Stimulated activated effector memory CD8-positive, alpha-beta T cell treated with anti-CD3 and anti-CD28 coated beads, Interleukin-12 subunit alpha, Interleukin-12 subunit beta, amount 100 ng/mL, for 72 hours (primary cell): ENCODE data around the gene CEP83.
"Not testable (repeated sequence)": the region's sequence is repeated elsewhere in the genome, so short reads cannot be mapped to it uniquely, and the experiment has no call there.

ENCODE experiments used
- ATAC-seq: fragments of 150-1000 bp; cut with Tn5 transposase; 2 replicates; pipeline ENCODE4 v1.10.0; 2021
- DNase-seq, 2 donors: peaks; one replicate each; pipeline ENCODE4 v3.0.0; 2021 to 2022; ENCODE audit warnings: low spot score in 2 of 2
- H3K27ac Mint-ChIP-seq: one replicate; pipeline ENCODE4 v1.8.0; 2022; ENCODE audit warnings: mild to moderate bottlenecking, mixed read lengths
- H3K36me3 Mint-ChIP-seq: one replicate; pipeline ENCODE4 v1.8.0; 2022; ENCODE audit warnings: mild to moderate bottlenecking, mixed read lengths
- H3K4me1 Mint-ChIP-seq: one replicate; pipeline ENCODE4 v1.8.0; 2022; ENCODE audit warnings: mixed read lengths
- H3K4me3 Mint-ChIP-seq: one replicate; pipeline ENCODE4 v1.8.0; 2022; ENCODE audit warnings: mild to moderate bottlenecking, mixed read lengths
- H3K9me3 Mint-ChIP-seq: one replicate; pipeline ENCODE4 v1.8.0; 2022; ENCODE audit warnings: mixed read lengths

CEP83 gene

DNA sequence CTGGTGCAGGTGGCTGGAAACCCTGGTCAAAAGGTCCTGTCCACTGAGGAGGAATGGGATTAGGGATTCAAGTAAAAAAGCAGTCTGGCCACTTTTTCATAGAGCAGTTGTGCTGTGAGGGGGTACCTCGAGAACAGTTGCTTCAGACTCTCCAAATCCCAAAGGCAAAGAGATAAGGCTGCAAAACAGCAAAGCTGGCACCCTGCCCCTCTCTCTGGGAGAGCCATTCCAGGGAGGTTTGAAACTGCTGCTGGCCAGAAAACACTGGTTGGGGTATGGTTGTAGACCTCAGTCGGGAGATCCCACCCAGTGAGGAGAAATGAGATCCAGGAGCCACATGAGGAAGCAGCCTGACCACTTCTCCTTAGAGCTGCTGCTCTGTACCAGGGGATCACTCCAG, 137.3 kb downstream of the CEP83 start:
- no peak overlapping the region for H3K4me3 Mint-ChIP-seq
- no peak overlapping the region for H3K27ac Mint-ChIP-seq
- no peak for ATAC-seq
- peaks cover 36% of the 10 kb centered on the region for H3K36me3 Mint-ChIP-seq
- peaks cover 29% of the 10 kb centered on the region for H3K9me3 Mint-ChIP-seq
- DNase-seq, result no peak
- H3K4me1 Mint-ChIP-seq, result peaks cover 28% of the 10 kb centered on the region

DNA sequence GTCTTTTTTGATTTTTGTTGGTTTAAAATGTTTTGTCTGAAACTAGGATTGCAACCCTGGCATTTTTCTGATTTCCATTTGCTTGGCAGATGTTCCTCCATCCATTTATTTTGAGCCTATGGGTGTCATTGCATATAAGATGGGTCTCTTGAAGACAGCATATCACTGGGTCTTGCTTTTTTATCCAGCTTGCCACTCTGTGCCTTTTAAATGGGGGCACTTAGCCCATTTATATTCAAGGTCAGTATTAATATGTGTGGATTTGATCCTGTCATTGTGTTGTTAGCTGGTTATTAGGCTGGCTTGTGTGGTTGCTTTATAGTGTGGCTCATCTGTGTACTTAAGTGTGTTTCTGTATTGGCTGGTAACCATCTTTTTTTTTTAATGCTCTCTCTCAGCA, 139.6 kb downstream of the CEP83 start:
- no peak for DNase-seq
- H3K9me3 Mint-ChIP-seq, result peaks cover 31% of the 10 kb centered on the region
- ATAC-seq, result no peak
- no peak overlapping the region for H3K4me3 Mint-ChIP-seq
- H3K27ac Mint-ChIP-seq, result no peak overlapping the region
- peaks cover 18% of the 10 kb centered on the region for H3K36me3 Mint-ChIP-seq
- H3K4me1 Mint-ChIP-seq, result peaks cover 7% of the 10 kb centered on the region

DNA sequence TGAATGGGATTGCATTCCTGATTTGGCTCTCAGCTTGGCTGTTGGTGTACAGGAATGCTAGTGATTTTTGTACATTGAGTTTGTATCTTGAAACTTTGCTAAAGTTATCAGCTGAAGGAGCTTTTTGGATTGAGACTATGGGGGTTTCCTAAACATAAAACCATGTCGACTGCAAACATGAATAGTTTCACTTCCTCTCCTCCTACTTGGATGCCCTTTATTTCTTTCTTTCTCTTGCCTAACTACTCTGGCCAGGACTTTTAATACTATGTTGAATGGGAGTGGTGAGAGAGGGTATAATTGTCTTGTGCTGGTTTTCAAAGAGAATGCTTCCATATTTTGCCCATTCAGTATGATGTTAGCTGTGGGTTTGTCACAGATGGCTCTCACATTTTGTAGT, 141.5 kb downstream of the CEP83 start:
- ATAC-seq, result no peak

DNA sequence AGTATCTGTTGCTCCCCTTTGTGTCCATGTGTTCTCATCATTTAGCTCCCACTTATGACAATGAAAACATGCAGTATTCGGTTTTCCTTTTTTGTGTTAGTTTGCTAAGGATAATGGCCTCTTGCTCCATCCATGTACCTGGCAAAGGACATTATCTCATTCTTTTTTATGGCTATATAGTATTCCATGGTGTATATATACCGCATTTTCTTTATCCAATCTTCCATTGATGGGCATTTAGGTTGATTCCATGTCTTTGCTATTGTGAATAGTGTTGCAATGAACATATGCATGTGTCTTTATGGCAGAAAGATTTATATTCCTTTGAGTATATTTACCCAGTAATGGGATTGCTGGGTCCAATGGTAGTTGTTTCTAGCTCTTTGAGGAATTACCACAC, 143.1 kb downstream of the CEP83 start:
- H3K9me3 Mint-ChIP-seq, result peaks cover 30% of the 10 kb centered on the region
- not testable (repeated sequence) for DNase-seq, H3K4me1 Mint-ChIP-seq, H3K27ac Mint-ChIP-seq, H3K4me3 Mint-ChIP-seq, ATAC-seq
- H3K36me3 Mint-ChIP-seq, result peaks cover 16% of the 10 kb centered on the region

More for the DNA sequence above, 141.5 kb downstream of the CEP83 start:
- peaks cover 14% of the 10 kb centered on the region for H3K36me3 Mint-ChIP-seq
- H3K27ac Mint-ChIP-seq, result no peak overlapping the region
- H3K4me1 Mint-ChIP-seq, result peaks cover 7% of the 10 kb centered on the region
- no peak for DNase-seq
- H3K9me3 Mint-ChIP-seq, result peaks cover 31% of the 10 kb centered on the region
- H3K4me3 Mint-ChIP-seq, result no peak overlapping the region

DNA sequence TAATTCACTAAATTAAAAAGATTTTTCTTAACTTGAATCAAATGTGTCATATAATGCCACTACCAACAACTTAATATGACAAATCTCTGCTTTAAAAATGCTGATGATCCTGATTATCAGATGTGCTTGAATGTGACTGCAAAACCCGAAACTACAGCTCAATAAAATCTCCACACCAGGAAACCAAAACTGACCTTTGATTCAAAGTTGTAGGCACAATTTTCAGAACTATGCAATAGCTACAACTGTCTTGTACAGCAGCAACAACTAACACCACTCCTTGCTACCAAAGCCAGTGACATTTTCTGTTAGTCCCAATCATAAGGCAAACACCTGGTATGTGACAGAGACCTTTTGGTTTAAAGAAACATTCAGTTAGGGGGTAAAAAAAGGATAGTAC, 147.3 kb downstream of the CEP83 start:
- no peak for ATAC-seq
- DNase-seq, result no peak
- Mint-ChIP-seq H3K36me3 (peaks cover 37% of the 10 kb centered on the region), H3K9me3 (peaks cover 3% of the 10 kb centered on the region), H3K4me1 (peaks cover 13% of the 10 kb centered on the region), H3K4me3 (no peak overlapping the region), H3K27ac (no peak overlapping the region)

DNA sequence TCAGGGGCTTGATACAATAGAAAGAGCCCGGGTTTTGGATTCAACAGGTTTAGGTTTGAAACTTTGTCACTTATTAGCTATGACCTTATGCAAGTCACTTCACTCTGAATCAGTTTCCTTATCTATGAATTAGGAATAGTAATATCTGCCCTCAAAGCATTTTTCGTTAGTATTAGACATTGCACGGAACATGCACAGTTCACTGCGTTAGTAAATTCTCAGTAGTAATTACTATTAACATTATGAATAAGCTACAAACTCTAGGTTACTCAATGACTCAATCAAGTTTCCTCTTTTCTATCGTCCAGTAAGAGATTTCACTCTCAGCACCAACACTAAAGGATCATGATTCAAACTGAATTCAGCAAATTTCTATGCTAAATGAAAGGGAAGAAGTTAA, 150.3 kb downstream of the CEP83 start:
- peaks cover 59% of the 10 kb centered on the region for H3K36me3 Mint-ChIP-seq
- no peaks in the 10 kb centered on the region for H3K9me3 Mint-ChIP-seq
- peaks cover 39% of the 10 kb centered on the region for H3K4me1 Mint-ChIP-seq
- DNase-seq (no peak), ATAC-seq (peak; percentile 84)
- no peak overlapping the region for H3K27ac Mint-ChIP-seq
- H3K4me3 Mint-ChIP-seq, result no peak overlapping the region

DNA sequence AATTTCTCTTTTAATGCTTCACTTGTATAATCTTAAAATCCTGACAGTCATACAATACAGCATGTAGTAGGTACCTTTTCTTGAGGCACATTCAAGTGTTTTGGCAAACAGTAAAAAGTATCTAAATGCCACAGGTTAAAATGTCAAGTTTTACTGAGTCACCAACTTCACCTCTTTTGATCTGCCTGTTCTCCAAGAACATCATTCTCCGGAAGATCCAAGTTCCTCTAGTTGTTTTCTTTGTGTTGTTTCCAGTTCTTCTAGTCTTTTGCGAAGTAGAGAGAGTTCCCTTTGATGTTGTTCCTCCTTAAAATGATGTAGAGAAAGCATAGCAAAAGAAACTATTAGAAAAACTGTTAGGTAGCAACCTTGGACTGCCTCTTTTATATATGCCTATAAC, 151.1 kb downstream of the CEP83 start:
- Mint-ChIP-seq H3K4me1 (peaks cover 41% of the 10 kb centered on the region), H3K9me3 (no peaks in the 10 kb centered on the region), H3K4me3 (no peak overlapping the region), H3K36me3 (peaks cover 61% of the 10 kb centered on the region), H3K27ac (peak overlapping the region; percentile 35)
- ATAC-seq (no peak), DNase-seq (no peak)

DNA sequence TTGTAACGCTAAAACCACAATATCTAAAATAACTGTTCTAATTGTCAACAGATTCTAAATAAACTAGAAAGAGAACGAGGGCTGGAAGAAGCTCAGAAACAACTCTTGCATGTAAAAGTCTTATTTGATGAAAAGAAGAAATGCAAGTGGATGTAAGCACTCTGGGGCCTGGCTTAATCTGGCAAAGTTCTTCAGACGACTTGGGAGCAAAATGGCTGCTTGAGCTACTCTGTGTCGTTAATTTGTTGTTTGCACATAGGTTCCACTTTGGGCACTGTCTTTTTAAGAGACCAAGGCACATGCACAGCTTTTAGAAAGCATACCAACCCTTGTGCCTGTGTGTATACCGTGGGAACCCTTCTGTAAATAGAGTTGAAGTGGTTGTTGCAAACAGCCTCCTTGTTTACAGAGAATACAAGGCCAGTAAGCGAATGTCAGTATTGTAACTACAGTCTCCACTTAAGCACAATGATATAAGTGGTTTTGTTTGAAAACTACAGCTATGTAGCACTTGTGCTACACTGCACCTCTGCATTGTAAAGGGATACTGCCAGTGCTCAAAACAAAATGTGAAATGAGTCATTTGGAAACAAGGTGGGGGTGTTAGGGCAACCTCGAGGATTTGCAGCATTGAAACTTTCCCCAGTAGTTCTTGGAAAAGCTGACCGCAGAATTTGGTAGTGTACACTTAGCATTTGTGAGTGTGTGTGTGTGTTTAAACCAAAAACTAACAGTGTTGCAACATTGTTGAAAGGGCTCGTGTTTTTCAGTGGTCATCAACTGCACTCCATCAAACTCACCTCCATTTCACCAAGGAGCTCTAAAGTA, 154.3 kb downstream of the CEP83 start:
- H3K4me3 Mint-ChIP-seq, result peak overlapping the region; percentile 8
- peaks cover 75% of the 10 kb centered on the region for H3K36me3 Mint-ChIP-seq
- ATAC-seq, result peak; percentile 90
- H3K9me3 Mint-ChIP-seq, result no peaks in the 10 kb centered on the region
- peak overlapping the region; percentile 74 for H3K27ac Mint-ChIP-seq
- DNase-seq, result peak; percentile 42 to 84
- H3K4me1 Mint-ChIP-seq, result peaks cover 48% of the 10 kb centered on the region

DNA sequence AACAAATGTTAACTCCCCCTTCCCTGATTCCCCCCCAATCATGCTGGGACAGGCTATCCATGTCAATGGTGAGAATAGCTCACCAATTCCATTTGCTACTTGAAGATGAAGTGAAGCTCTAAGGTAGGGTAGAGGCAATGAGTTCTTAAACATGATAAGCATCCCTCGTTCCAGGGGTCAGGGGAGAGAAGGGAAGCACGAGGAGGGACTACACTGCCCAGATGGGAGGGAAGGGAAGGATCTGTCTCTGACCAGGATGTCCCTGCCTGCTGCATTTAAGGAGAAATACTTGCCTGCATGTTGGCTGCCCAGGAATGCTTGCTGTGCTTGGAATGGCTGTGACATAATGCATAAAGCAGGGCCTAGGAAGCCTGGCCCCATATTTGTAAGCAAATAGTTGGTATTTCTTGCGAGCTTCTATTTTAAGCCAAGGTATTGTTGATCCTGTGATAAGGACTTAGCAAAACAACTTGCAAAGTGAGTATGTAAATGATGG, 155.1 kb downstream of the CEP83 start:
- Mint-ChIP-seq H3K9me3 (no peaks in the 10 kb centered on the region), H3K4me3 (no peak overlapping the region), H3K27ac (no peak overlapping the region), H3K4me1 (peaks cover 51% of the 10 kb centered on the region), H3K36me3 (peaks cover 80% of the 10 kb centered on the region)
- no peak for ATAC-seq
- DNase-seq, result peak in 1 of 2 donors; percentile 43

DNA sequence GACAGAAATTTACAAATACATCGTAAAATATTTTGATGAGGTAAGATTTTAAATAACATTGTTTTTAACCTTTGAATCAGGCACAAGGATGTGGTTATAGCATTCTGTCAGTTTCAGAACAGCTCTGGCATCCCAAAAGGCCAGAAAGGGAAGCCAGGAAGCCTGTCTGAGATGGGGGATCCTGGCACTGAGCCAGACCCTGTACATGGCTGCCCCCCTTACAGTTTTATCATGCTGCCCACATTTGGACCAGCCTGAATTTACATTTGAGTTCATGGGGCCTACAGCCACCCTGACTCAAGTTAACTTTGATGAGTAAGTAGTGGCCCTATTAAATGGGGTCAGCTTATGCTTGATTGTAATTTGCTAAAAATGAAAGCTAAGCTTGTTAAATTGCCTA, 155.7 kb downstream of the CEP83 start:
- Mint-ChIP-seq H3K27ac (no peak overlapping the region), H3K4me1 (peaks cover 51% of the 10 kb centered on the region), H3K36me3 (peaks cover 77% of the 10 kb centered on the region), H3K9me3 (no peaks in the 10 kb centered on the region), H3K4me3 (no peak overlapping the region)
- DNase-seq, result peak in 1 of 2 donors; percentile 48
- no peak for ATAC-seq

DNA sequence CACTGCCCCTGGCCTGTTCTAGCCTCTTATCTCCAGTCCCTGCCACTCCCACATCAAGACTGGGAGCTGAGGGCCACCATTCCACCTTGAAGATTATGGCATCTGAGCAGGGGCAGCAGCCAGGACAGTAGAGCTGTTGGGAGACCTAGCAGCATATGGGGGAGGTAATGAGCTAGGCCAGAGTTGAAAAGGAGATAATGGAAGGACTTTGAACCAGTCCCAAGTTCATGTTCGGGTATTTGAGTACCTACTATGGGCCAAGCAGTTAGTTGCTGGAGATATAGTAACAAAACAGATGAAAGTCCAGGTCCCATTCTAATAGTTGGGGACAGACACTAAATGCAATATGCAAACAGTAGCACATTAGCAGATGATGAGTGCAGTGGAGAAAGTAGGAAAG, 159.8 kb downstream of the CEP83 start:
- Mint-ChIP-seq H3K4me3 (no peak overlapping the region), H3K36me3 (peaks cover 54% of the 10 kb centered on the region), H3K9me3 (no peaks in the 10 kb centered on the region), H3K27ac (no peak overlapping the region), H3K4me1 (peaks cover 23% of the 10 kb centered on the region)
- DNase-seq, result no peak
- no peak for ATAC-seq

DNA sequence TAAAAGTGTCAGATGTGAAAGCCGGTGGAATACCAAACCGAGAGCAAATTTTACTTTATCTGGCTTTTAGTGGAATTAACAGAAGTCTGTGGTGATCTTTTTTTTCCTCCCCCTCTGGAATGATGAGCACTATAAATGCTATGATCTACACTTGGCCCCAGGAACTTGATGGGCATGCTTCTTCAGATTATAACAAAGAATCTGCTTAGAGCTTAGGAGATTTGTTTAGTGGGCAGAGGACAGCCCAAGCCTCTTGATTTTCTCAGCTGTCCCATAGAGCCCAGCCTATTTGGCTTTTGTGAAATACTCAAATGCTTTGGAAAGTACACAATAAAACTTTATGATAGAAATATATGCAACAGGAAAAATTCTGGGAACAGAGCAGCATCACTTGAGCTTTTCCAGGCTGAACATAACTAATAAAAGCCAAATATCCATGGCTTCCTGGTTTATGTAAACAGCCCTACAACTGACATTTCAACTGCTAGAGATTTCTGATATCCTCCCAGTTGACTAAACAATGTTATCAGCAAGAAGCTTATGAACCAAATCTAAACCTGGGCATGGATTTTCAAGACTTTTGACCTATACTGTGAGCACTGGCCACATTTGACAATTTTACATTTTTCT, 161.7 kb downstream of the CEP83 start:
- no peak for ATAC-seq
- no peaks in the 10 kb centered on the region for H3K9me3 Mint-ChIP-seq
- no peak for DNase-seq
- H3K4me1 Mint-ChIP-seq, result peaks cover 21% of the 10 kb centered on the region
- no peak overlapping the region for H3K4me3 Mint-ChIP-seq
- no peak overlapping the region for H3K27ac Mint-ChIP-seq
- peaks cover 54% of the 10 kb centered on the region for H3K36me3 Mint-ChIP-seq

DNA sequence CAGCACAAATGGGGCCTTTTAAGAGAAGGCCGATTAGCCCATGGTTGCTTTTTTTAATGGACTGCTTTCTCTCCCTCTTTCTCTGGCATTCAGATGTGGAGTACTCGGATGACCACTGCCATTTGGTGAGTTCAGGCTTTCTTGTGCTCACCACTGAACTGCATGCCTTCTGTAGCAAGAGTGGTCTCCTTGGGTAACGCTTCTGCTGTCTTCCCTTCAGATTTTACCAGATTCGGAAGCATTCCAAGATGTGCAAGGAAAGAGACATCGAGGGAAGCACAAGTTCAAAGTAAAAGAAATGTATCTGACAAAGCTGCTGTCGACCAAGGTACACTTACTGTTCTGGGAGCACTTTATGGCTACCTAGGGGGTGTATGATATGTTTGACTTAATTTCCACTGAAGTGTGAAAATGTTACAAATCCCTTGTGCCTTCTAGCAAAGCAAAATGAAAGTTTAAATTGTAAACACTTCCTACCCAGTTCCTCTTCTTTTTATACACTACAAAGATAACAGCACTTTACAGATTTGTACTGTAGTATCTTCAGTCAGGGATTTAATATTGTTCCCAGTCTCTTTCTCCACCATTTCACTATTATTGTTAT, 162.5 kb downstream of the CEP83 start:
- Mint-ChIP-seq H3K36me3 (peaks cover 48% of the 10 kb centered on the region), H3K9me3 (no peaks in the 10 kb centered on the region), H3K4me1 (peaks cover 19% of the 10 kb centered on the region), H3K4me3 (no peak overlapping the region), H3K27ac (no peak overlapping the region)
- DNase-seq (peak in 1 of 2 donors; percentile 42), ATAC-seq (no peak)

DNA sequence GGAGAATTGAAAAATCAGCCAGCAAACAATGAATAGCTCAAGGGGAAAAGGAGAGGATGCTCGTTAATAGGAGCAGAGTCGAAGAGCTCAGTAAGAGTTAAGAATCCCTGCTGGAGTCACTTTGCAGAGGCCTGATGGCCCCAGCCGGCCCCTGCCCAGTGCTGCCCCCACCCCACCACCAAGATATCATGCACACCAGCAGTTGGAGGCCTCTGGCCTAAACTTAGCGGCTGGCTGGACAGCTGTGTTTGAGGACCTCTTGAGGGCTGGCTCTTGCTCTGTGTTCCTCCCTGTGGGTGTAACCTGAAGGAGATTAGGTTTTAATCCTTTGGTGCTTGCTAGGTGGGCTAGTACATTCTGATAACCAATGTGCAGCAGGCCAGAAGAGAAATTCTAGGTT, 169.3 kb downstream of the CEP83 start:
- ATAC-seq (no peak), DNase-seq (no peak)
- Mint-ChIP-seq H3K4me3 (no peak overlapping the region), H3K36me3 (peaks cover 32% of the 10 kb centered on the region), H3K9me3 (no peaks in the 10 kb centered on the region), H3K27ac (peak overlapping the region; percentile 43), H3K4me1 (peaks cover 11% of the 10 kb centered on the region)

DNA sequence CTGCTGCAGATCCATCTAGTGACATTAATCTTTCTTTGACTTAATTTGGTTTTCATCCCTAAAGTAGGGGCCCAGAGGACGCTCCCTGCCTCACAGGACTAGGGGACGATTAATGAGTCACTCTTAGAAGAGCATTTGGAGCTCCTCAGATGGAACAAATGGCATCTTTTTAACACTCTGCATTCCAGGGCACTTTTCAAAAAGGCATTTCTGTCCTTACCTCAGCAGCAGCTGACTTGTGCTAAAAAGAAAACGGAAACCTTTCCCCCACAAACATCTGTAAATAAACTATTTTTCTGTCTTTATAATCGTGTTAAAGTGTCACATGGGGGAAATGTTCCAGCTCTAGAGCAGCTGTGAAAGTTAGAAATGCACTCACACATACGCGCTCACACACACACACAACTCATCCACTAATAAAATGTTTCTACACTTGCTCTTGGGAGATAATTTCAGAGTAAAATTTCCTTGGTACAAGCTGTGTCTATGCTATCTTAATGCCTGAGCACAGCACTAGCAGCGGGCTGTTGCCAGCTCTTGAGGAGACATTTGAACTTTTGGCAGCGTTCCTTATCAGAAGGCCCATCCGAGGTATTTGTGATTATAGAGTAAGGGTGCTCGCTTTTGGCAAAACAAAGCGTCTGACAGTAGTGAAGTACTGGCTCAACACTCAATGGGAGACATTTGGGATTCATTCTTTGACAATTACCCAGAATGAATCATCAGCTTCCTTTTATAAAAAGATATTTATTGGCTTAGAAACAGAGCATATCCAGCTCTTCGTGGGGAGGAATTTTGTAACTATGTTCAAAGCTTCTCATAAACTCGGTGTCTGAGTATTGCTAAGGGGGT, 170.0 kb downstream of the CEP83 start:
- Mint-ChIP-seq H3K27ac (peak overlapping the region; percentile 43), H3K4me1 (peaks cover 15% of the 10 kb centered on the region), H3K4me3 (no peak overlapping the region), H3K9me3 (no peaks in the 10 kb centered on the region), H3K36me3 (peaks cover 32% of the 10 kb centered on the region)
- ATAC-seq (no peak), DNase-seq (no peak)
